HG03460 (cell line): ENCODE results near the gene FHIT.
"Not testable (repeated sequence)": the region's sequence is repeated elsewhere in the genome, so short reads cannot be mapped to it uniquely, and the experiment has no call there.

Experiments used
- ATAC-seq: cut with Tn5 transposase; IDR thresholded peaks from one replicate; pipeline ENCODE4 v1.9.1; 2021; ENCODE audit not compliant: unreplicated experiment

Gene FHIT

DNA sequence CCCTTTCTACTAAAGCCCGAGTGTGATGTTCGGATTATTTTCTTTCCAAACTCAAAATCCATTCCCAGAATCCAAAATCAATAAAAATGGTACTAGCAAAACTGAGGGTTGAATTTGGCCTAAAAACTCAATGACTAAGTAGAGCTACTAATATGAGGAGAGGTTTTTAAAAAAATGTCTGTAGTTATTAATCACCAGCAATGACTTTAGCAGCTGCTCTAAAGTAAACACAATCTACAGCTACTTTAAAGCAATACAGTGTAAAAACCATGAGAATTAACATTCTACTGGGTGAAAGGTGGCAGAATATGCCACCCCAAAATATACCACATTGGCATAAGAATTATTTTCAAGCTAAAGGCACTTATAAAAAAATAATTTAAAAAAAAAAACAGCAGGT is 23.5 kb downstream of the FHIT start:
- no peak for ATAC-seq

DNA sequence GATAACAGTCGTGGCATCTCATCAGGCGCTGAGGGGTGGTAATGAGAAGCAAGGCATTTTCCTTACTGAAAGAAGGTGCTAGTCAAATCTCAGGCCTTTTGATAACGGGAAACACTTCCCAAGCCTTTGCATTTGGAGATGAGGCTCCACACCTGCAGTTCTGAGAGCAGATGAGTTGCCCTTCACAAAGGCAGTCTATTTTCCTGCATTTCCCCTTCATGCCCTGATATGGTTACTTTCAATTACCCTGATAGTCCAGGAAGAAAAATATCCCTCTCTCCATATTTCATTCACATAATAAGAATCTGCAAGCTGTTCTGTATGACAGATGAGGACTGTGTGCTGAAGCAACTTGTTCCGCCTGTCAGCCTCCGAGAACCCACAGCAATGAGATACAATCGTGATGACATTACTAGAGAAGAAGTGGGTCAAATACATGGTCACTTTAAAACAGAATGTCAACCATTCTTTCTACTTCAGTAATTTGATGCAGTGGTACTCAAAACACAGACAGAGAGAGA is 25.0 kb downstream of the FHIT start:
- ATAC-seq, result no peak

DNA sequence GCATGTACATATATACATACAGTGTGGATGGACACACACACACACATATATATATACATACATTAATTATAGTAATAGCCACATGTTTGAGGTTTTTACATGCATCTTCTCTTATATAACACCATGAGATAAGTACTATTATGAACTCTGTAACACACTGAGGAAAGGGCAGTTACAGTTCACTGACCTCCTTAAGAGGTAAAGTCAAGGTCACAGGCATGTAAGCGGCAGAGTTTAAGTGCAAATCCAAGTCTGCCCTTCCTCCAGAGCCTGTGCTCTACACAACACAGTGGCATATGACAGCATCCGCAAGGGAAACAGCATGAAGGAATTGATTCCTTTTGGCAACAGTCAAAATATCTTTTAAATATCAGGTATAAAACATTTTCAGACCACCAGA is 26.4 kb downstream of the FHIT start:
- no peak for ATAC-seq

DNA sequence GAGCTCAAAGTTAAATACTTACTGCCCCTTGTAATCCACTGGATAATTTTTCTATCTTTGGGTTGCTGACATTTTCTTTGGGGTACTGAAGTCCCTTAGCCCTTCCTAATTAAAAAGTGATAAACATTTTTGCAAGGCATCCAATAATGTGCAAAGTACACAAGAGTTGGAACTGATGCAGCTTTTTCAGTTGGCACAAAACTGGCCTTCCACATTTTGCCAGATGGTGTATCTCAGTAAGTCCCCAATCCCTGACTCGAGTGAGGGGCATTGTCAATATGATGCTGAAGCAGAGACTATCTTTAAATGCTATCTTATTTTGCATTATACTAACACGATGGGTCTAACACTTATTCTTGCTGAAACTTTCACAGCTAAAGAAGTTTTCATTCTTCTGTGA is 27.8 kb downstream of the FHIT start:
- no peak for ATAC-seq

DNA sequence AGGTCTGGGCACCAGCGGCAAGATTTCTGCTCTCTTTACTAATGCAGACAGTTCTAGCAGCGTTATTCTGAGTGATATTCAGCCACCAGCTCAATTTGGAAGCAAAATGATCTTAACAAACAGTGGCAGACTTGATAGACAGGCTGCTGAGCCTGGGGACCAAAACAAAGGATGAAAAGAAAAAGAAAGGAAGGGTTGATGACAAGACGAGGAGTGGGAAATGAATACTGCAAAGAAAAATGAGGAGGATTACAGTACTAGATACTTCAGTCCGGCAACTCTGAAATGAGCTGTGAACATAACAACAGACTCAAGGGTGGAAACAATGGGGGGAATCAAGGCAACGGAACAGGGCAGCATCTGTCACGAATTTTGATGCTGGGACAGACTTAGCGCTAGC is 28.8 kb downstream of the FHIT start:
- ATAC-seq, result no peak

DNA sequence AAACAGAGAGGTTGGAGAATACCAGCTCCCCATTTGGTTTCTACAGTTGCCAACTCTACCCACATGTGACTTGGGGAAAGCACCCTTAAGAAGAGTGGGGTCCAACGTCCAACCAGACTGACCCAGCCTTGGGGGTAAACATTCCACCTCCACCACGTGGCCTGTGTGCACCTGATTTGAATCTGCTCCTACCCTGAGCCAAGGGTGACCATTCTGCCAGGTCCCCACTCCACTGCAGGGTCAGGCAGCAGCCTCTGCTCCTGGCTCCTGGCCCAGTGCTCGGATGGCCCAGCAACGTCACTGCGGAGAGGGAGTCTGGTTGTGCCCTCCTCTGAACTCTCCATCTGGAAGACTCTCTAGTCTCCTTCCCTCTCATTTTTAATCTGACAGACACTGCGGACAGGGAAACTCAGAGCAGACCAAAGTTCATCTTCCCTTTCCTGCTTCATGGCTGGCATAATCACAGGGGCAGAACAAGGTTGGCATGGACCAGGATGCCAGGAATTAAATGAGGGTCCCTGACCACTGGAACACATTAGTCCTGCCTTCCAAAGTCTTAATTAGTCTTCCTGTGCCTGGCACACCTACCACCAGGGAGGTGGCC is 29.4 kb downstream of the FHIT start:
- ATAC-seq, result no peak

DNA sequence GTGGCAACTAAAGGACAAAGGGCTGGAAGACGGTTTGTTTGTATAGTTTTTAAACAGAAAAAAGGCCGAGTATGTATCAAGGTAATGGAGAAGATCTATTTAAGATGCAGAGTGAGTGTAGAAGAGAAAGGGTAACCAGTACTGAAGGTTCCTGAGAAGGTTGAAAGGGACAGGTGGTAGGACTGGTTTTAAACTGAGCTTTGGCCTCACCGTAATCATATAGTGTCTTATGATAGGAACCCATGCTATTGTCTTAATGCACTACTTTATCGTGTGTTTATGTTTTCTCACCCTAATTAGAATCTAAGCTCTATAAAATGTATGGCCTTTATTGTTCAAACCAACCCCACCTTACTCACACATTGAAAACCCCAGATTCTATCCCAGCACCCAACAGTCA is 32.7 kb downstream of the FHIT start:
- ATAC-seq, result no peak

DNA sequence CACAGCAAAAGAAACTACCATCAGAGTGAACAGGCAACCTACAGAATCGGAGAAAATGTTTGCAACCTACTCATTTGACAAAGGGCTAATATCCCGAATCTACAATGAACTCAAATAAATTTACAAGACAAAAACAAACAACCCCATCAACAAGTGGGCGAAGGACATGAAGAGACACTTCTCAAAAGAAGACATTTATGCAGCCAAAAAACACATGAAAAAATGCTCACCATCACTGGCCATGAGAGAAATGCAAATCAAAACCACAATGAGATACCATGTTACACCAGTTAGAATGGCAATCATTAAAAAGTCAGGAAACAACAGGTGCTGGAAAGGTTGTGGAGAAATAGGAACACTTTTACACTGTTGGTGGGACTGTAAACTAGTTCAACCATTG is 35.1 kb downstream of the FHIT start:
- not testable (repeated sequence) for ATAC-seq

DNA sequence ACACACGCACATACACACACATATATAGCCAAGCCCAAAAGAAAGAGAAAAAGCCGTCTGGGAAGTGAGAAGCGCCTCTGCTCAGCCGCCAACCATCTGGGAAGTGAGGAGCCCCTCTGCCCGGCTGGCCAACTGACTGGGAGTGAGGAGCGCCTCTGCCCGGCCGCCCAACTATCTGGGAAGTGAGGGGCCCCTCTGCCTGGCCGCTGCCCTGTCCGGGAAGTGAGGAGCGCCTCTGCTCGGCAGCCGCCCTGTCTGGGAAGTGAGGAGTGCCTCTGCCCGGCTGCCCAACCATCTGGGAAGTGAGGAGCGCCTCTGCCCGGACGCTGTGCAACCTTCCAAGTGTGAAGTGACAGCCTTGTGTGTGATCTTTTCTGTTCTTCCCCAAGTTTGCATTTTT is 49.2 kb downstream of the FHIT start:
- no peak for ATAC-seq

DNA sequence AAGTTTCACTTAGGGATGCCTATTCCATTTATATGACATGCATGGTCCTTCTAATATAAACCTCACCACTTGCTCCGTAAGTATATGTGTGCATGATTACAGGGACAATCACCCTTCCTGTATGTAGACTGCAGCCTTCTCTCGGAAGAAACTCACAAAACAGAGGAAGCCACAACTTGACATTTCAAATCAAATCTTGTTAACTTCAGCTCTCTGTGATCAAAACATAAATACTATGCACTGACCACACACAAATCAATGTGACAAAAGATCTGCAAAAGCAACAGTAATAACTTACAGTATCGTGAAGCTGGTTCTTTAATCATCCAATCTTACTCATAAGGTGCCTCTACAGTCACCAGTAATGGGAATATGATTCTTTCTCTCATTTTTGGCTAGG is 50.2 kb downstream of the FHIT start:
- no peak for ATAC-seq

DNA sequence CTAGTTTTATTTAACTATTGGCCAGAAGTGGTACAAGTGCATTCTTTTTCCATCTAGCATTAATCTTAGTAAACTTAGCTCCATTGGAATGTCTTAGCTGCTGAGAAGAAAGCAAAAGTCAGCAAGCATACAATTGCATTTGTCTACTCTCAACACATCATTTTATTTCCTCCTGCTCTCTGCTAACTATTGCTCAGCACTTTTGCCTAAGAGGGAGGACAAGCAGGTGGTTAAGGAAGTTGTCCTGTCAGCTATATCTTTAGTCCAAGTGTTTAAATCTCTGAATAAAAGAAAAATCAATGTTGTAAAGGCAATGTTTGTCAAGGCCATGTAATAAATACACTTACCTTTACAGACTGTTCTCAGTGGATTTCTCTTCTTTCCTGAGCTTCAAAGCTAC is 51.0 kb downstream of the FHIT start:
- ATAC-seq, result no peak

DNA sequence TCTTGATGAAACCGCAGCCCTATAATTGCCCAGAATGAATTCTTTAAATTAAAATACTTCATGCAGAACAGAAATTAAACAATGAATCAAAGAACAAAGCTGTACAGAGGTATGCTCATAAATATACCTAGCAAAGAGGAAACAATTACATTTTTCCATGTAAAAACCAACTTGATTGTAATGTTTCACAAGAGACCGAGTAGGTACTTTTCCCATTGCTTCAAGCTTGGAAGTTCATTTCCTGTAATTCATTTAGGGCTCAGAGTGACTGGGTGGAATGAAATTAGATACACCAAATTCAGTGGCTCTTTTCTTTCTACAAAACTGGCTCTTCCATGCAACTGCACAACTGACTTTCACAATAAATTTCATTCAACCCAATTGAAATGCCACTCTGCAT is 51.4 kb downstream of the FHIT start:
- ATAC-seq, result no peak

DNA sequence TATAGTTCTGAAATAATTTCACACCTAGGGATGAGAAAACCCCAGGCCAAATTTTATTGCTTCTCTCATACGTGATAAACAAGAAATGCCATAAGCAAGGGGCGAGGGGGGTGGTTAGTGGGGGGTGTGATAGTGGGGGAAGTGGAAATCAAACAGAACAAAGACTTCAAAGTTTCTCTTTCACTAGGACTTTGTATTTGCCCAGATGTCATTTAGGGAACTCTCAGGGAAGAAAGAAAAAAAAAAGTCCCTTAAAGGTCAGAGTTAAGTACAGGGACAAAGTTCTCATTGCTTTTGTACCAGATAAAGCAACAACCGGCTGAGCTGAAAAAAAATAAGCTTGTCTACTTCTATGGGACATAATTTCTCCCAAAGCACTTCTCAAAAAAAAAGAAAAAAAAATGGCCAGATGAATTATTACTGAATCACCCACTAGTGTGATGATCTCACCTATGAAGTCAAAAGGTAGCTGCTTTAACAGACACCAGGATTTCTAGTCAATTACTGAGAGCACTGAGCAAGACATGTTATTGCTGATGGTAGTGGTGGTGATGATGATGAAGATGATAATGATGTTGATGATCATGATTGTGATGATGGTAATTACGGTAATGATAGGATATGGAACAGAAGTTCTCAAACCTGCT is 56.2 kb downstream of the FHIT start:
- ATAC-seq, result no peak

DNA sequence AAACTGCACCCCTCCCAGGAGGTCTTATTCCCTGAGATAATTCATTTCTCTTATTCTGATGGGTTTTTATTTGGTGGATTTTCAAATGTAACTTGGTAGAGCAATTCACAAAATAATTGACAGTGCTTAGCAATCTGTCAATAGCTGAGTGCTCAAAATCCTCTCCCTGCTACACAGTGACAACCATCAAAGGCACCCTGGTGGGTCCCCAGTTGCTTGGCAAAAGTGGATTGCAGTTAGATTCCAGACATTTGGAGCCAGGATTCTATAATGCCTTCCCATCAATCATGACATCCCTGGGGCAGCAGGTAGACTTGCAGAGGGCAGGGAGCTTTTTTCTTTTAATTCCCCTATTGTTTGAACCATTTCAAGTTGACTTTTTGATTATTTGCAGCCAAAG is 59.0 kb downstream of the FHIT start:
- no peak for ATAC-seq

DNA sequence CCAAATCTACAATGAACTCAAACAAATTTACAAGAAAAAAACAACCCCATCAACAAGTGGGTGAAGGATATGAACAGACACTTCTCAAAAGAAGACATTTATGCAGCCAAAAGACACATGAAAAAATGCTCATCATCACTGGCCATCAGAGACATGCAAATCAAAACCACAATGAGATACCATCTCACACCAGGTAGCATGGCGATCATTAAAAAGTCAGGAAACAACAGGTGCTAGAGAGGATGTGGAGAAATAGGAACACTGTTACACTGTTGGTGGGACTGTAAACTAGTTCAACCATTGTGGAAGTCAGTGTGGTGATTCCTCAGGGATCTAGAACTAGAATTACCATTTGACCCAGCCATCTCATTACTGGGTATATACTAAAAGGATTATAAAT is 61.0 kb downstream of the FHIT start:
- not testable (repeated sequence) for ATAC-seq

DNA sequence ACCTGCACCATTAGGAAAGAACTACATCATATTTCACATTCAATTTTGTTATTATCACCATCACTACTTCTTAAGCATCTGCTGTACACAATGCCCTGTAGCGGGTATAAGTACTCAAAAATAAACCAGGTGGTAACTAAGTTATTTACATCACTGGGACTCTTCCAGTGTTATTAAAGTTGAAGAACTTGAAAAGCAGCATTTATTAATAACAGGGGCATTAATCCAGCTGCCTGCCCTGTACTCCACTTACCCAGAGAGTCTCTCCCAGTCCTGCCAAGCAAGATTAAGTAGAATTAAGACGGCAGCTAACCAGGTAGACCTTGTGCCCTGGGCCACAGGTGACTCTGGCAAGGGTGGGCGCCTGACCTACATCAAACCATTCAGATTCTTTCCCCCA is 65.2 kb downstream of the FHIT start:
- no peak for ATAC-seq

DNA sequence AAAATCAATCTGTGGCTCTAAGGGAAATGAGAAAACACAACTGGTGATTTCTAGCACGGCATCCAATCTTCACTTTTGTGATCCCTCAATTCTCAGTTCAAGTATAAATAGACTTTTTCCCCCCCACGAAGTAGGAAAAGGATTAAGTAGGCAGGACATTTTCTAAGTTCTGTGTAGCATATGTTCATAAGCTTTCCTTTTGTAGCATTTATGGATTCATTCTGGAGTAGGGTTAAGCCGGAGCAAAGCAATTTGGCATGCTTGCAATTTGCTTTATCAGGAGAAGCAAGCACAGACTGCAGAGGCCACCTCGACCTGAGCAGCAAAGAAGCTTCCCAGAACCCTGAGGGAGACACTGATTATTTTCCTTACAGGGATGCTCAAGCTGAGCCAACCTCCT is 66.3 kb downstream of the FHIT start:
- no peak for ATAC-seq

DNA sequence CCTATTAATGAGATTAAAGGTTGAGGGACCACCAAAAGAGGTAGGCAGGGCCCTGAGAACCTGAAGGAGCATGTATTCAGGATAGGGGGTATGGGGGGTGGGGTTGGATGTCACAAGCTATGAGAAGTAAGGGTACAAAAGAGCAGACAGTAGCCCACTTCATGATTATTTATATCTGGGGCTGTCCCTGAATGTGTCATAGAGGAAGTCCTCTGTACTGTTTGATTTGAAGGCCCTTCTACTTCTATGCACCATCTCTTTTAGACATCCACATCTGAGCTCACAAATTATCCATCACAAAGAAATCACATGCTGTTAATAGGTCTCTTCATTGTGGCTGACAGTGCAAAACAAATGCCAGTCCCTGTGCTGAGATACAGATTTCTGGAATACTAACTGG is 68.6 kb downstream of the FHIT start:
- ATAC-seq, result peak; percentile 48

DNA sequence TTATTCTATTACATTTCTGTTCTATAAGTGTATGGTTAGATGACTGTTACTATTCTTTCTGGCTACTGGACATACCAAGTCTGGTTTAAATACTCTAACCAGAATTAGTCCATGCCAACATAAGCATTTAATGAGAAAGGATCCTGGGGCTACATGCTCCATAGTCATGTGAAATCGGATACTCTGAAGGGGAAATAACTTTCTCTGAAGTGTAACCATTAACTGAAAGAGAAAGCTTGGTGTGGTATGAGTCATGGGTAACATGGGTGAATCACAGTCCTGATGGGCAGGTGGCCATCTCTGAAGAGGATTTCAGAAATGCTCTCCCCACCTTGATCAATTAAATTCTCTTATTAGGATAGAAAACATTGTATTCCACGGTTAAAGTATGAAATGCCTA is 69.4 kb downstream of the FHIT start:
- peak; percentile 98 for ATAC-seq

DNA sequence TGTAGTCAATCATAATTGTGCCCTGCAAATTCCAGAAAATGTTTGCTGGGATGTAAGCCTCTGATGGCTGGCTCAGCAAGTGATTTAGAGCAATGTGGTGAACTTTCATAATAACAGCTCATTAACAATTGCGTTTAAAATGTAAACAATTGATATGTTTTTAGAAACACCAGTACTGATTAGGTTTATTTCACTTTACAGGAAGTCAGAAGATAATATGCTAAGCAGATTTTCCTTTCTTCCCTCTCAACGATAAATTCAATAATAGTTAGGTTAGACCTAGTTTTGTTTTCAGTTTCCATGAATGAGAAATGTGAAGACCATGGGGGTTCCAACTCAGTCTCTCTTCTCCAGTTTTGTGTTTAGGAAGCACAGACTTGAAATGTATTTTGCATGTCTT is 71.0 kb downstream of the FHIT start:
- no peak for ATAC-seq

DNA sequence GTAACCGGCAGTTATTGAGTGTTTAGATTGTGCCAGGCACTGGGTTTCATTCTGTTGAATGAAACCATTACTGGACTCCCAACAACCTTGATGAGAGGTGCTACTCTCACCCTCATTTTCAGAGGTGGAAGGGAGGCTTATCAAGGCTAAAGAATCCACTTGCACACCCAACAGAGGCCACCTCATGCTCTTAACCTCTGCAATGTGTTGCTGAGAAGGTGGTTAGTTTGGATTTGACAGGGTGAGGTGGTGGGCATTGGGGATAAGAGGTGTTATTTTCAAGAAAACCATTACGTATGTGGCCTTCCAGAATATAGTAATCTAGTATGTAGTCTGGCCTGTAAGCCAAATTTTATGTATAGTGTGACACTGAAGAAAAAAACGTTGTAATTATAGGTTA is 73.1 kb downstream of the FHIT start:
- no peak for ATAC-seq

DNA sequence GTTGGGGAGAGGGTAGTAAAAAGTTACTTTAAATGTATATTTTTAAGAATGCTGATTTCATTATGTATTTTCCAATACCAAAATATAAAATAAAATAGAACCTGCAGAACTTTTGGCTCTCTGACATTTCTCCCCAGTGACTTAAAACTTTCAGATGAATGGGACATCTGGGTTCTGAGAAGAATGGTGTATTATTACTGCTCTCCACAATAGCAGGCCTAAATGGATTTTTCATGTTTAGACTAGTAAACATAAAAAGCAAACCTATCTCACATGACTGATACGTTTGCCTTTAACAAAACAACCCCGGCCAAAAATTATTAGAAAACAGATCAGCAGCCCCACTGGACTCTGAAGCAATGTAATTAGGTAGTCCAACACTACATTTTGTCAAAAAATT is 73.8 kb downstream of the FHIT start:
- no peak for ATAC-seq

DNA sequence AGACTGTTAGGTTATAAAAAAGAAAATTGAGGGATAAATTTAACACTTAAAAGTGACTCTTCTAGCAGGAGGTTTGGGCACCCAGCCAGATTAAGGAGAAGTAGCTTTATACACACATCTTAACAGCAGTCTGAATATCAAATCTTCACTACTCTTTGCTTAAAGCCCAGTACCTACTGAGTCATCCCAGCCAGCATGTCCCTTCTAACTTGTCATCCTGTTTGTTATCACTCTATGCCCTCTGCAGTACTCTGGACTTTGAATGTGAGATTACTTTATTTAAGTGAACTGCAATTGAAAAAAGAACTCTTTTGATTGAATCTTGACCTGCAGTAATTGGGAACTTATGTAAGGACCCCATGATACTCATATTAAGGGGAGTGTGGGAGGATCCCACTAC is 77.6 kb downstream of the FHIT start:
- ATAC-seq, result no peak
